ENCODE data around the gene ELMOD3. TPM values are rescaled to one million over a fixed set of nuclear protein-coding genes. Genes with fewer than 3 reads are reported as not detected.
"Not testable (repeated sequence)": the region's sequence is repeated elsewhere in the genome, so short reads cannot be mapped to it uniquely, and the experiment has no call there.

Gene ELMOD3
- total and polyA plus RNA-seq, 8 donors: 3.9 to 22.9 (median 8.0) TPM

DNA sequence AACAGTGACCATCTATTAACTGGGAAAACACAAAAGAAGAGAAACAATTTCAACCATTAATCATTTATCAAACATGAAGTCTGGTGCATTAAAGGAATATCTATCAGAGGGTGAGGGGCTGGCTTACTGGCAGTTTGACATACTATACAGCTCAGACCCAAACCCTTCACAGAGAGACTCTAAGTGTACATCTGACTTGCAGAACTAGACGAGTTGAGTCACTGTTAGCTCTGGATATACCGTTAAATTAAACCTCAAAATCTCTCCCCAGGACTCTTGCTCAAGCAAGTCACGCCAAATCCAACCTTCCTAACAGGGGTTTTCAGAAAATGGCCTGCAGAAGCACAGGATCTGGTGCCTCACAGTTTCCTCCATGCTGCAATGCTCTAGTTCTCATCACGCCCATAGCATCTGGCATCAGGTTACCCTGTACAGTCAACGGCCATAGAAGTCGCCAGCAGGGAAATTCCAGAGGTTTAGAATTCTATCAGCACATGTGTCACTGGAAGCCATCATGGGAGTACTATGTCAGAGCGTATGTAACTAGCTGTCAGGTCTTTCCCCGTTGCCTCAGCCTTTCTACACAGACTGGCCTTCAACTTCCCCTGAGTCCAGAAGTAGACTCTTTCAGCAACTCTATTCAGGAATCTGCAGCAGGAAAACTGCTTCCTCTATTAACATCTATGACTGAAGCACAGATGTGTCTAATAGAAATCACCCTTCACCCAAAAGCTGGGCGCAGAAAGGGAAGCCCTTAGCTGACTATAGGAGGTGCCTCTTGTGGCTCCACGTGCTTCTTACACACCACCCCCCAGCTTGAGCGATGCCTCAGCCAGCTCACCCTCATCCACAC lies 36.1 kb upstream of the ELMOD3 start:
- ATAC-seq: peak in 3 of 4 donors; percentile 21 to 71 (median 25)
- peaks cover 0 to under 1% (median 0%) of the 10 kb centered on the region in 3 donors for H3K4me1 ChIP-seq

GRCh38 chr2:85319796-85320195 lies 34.8 kb upstream of the ELMOD3 start:
- Histone ChIP-seq H3K27ac (no peak overlapping the region), H3K9me3 (no peaks in the 10 kb centered on the region), H3K27me3 (no peaks in the 10 kb centered on the region), H3K36me3 (peaks cover 3 to 47% (median 17%) of the 10 kb centered on the region in 3 donors), H3K4me1 (peaks cover 3 to 14% (median 5%) of the 10 kb centered on the region in 3 donors), H3K4me3 (no peak overlapping the region)
- FAIRE-seq (no peak), ATAC-seq (no peak), DNase-seq (no peak)
- intact Hi-C loops (cut with DNase I): no loop called here
- TF ChIP-seq, protein P1, sequence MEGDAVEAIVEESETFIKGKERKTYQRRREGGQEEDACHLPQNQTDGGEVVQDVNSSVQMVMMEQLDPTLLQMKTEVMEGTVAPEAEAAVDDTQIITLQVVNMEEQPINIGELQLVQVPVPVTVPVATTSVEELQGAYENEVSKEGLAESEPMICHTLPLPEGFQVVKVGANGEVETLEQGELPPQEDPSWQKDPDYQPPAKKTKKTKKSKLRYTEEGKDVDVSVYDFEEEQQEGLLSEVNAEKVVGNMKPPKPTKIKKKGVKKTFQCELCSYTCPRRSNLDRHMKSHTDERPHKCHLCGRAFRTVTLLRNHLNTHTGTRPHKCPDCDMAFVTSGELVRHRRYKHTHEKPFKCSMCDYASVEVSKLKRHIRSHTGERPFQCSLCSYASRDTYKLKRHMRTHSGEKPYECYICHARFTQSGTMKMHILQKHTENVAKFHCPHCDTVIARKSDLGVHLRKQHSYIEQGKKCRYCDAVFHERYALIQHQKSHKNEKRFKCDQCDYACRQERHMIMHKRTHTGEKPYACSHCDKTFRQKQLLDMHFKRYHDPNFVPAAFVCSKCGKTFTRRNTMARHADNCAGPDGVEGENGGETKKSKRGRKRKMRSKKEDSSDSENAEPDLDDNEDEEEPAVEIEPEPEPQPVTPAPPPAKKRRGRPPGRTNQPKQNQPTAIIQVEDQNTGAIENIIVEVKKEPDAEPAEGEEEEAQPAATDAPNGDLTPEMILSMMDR (IDR thresholded peaks at IDR 0.05): no peak
- WGBS, 2 donors: 87 to 94% methylated on average over 4 of the region's 4 CpGs

More for the DNA sequence above, 36.1 kb upstream of the ELMOD3 start:
- peaks cover 0 to 35% (median 13%) of the 10 kb centered on the region in 3 donors for H3K36me3 ChIP-seq
- no peaks in the 10 kb centered on the region for H3K9me3 ChIP-seq
- intact Hi-C loops (cut with DNase I): no loop called here
- FAIRE-seq (no peak), DNase-seq (no peak)
- H3K27ac ChIP-seq: no peak overlapping the region
- TF ChIP-seq, protein P1 (IDR thresholded peaks at IDR 0.05): no peak
- H3K27me3 ChIP-seq: no peaks in the 10 kb centered on the region
- 84 to 85% methylated on average over 11 of the region's 11 CpGs for WGBS, 2 donors
- no peak overlapping the region for H3K4me3 ChIP-seq

DNA sequence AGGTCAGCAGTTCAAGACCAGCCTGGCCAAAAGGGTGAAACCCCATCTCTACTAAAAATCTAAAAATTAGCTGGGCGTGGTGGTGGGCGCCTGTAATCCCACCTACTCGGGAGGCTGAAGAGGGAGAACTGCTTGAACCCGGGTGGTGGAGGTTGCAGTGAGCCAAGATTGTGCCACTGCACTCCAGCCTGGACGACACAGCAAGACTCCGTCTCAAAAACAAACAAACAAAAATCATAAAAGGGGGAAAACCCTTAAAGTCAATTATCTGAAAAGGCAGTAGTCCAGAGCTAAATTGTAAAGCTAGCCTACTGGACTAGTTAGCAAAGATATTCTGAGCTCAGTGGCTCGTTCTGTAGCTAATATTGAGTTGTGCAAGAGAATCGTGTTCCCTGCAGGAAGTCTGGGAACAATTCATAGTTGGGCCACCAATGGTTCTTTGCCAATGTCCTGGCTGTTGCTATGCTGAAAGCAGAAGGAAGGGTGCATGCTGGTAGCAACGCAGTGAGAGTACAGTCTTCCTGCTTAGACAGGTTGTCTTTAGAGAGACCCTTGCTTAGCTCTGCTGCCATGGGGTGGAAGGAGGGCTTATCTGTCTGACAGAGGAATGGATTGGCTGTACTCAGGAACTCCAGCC lies 31.1 kb upstream of the ELMOD3 start:
- WGBS, 2 donors: 70 to 80% methylated on average over 9 of the region's 9 CpGs
- intact Hi-C loops (cut with DNase I): no loop called here
- DNase-seq (no peak), ATAC-seq (no peak), FAIRE-seq (no peak)
- no peaks in the 10 kb centered on the region for H3K9me3 ChIP-seq
- H3K4me3 ChIP-seq: no peak overlapping the region
- peaks cover 14 to 25% (median 20%) of the 10 kb centered on the region in 3 donors for H3K4me1 ChIP-seq
- TF ChIP-seq, protein P1 (IDR thresholded peaks at IDR 0.05): no peak
- H3K27me3 ChIP-seq: no peaks in the 10 kb centered on the region
- peaks cover 3 to 47% (median 17%) of the 10 kb centered on the region in 3 donors for H3K36me3 ChIP-seq
- peak overlapping the region in 1 of 4 donors; percentile 18 for H3K27ac ChIP-seq

- H3K27me3 ChIP-seq; H3K4me3 ChIP-seq; intact Hi-C loops (cut with DNase I); DNase-seq; H3K9me3 ChIP-seq; FAIRE-seq; ATAC-seq: not testable (repeated sequence)
- Histone ChIP-seq H3K4me1 (peaks cover 14 to 25% (median 20%) of the 10 kb centered on the region in 3 donors), H3K36me3 (peaks cover 3 to 47% (median 17%) of the 10 kb centered on the region in 3 donors), H3K27ac (peak overlapping the region in 1 of 4 donors; percentile 18)
- WGBS, 2 donors: 89 to 90% methylated on average over 11 of the region's 11 CpGs
These were observed 30.6 kb upstream of the ELMOD3 start for GRCh38 chr2:85323988-85324367.

GRCh38 chr2:85324639-85325465 lies 29.7 kb upstream of the ELMOD3 start:
- peak overlapping the region in 3 of 4 donors; percentile 2 to 71 (median 49) for H3K4me3 ChIP-seq
- intact Hi-C loops (cut with DNase I): no loop called here
- peak overlapping the region; percentile 4 to 42 (median 27) for H3K27ac ChIP-seq
- WGBS, 2 donors: 15 to 23% methylated on average over 10 of the region's 10 CpGs
- H3K36me3 ChIP-seq: peaks cover 3 to 46% (median 17%) of the 10 kb centered on the region in 3 donors
- H3K9me3 ChIP-seq: no peaks in the 10 kb centered on the region
- TF ChIP-seq, protein P1 (IDR thresholded peaks at IDR 0.05): no peak
- DNase-seq (peak in 1 of 6 donors; percentile 46), FAIRE-seq (no peak), ATAC-seq (peak; percentile 6 to 31 (median 23))
- H3K4me1 ChIP-seq: peaks cover 14 to 25% (median 20%) of the 10 kb centered on the region in 3 donors
- H3K27me3 ChIP-seq: no peaks in the 10 kb centered on the region

Data from pancreas (tissue), 10 donors.